DMS 273 treated with DMSO at 0.1 percent for 48 hours (cell line): Measurements from ENCODE around the gene ATIC.
"Not testable (repeated sequence)": the region's sequence is repeated elsewhere in the genome, so short reads cannot be mapped to it uniquely, and the experiment has no call there.

Source experiments
- DNase-seq: peaks from one replicate; lab custom pipeline; 2025; lab: John Stamatoyannopoulos, UW

The ATIC gene

GRCh38 chr2:215315301-215315700 is 3.4 kb downstream of the ATIC start:
- no peak for DNase-seq

GRCh38 chr2:215316336-215316735 is 4.5 kb downstream of the ATIC start:
- DNase-seq, result no peak

- DNase-seq, result no peak
These were observed 7.6 kb downstream of the ATIC start for GRCh38 chr2:215319500-215319899.

DNA sequence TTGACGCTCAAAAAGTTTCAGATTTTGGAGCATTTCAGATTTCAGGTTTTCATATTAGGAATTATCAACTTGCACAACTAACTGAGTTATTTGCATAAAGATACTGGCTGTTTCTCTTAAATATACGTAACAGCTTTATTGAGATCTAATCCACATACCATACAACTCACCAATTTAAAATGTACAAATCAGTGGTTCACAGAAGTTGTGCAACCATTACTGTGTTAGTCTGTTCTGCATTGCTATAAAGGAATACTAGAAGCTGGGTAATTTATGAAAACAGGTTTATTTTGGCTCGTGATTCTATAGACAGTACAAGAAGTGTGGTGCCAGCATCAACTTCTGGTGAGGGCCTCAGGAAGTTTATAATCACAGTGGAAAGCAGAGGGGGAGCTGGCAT is 8.2 kb downstream of the ATIC start:
- no peak for DNase-seq

DNA sequence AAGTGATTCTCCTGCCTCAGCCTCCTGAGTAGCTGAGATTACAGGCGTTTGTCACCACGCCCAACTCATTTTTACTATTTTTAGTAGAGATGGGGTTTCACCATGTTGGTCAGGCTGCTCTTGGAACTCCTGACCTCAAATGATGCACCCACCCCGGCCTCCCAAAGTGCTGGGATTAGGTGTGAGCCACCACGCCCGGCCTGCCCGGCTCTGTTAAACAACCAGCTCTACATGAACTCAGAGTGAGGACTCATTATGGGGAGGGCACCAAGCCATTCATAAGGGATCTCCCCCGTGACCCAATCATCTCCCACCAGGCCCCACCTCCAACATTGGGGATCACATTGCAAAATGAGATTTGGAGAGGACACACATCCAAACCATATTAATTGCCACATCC is 8.8 kb downstream of the ATIC start:
- DNase-seq, result no peak

DNA sequence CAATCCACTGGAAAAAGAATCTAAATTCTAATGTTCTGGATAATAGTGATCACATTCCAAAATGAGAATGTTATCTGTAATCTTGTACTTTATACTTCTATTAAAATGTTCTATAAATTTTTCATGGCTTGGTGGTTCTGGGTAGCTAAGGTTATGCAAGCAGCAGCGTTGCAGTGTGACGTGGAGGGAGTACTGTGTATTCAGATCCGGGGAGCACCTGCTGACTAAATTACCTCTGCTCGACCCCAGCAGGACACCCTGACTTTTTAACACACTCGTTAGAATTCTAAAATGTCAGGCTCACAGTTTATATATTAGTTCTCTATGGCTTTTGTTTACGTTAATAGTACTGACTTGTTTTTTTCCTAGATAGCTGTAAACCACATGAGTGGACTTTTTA is 13.0 kb downstream of the ATIC start:
- no peak for DNase-seq

- no peak for DNase-seq
These were observed 16.2 kb downstream of the ATIC start for GRCh38 chr2:215328066-215328465.

DNA sequence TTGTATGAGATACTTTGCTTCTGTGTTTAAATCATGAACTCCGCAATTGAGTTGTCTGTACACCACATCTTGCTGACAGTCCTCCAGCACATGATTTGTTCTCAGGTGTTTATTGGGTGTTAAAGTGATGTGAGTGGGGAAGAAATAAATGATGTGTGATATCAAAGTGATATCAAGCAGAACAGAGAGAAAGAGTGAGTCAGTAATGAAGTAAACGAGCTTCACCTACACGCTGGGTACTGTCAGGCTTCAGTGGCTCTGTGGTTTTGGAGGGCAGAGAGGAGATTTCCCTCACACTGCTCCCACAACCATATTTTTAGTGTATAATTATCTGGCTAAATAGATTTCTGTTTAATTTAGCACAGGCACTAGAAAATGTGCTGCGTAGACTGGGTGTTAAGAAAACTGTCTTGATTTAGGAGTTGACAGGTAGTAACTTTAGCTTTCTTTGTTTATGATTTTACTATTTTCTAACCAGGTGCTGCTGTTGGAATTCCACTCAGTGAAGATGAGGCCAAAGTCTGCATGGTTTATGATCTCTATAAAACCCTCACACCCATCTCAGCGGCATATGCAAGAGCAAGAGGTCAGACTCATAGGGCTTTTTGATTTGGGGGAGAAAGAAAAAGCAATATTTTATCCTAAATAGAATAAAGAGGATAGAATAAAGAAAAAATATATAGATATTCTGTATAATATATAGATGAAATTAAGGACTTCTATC is 21.2 kb downstream of the ATIC start:
- DNase-seq, result no peak

DNA sequence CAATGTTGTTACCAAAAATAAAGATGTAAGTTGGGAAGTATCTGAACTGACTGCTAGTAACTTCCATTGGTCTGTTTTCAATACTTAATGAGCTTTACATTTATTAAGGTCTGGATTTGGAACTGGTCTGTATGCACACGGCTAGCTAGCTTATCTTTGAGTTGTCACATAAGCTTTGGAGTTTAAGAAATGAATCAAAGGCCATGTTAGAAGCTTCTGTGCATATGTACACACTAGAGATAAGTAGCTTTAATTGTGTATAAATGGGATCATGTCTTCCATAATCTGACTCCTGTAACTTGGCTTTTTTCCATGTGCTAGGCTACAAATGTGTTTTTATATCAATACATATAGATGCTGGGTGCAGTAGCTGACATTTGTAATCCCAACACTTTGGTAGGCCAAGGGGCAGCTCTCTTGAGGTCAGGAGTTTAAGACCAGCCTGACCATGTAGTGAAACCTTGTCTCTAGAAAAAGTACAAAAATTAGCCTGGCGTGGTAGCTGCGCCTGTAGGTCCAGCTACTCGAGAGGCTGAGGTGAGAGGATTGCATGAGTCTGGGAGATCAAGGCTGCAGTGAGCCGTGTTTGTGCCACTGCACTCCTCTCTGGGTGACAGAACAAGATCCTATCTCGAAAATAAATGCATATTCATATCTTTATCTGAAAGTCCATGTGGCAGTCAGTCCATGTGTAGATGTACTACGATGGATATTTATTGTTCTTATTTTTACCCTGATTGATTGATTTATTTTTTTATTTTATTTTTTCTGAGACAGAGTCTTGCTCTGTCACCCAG is 27.2 kb downstream of the ATIC start:
- DNase-seq, result no peak

DNA sequence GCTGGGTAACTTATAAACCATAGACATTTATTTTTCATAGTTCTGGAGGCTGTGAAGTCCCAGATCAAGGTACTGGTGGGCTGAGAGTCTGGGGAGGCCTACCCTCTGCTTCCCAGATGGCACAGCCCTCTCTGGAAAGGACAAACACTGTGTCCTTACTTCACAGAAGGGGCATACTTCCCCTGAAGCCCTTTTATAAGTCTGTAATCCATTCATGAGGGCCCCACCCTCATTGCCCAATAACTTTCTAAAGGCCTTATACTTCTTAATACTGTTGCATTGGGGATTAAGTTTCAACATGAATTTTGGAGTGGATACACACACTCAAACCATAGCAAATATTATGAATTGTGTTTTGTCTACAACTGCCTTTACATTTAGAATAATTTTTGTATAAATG is 36.0 kb downstream of the ATIC start:
- no peak for DNase-seq

- DNase-seq, result no peak
These were observed 40.7 kb downstream of the ATIC start for GRCh38 chr2:215352602-215353001.

- DNase-seq, result no peak
These were observed 43.2 kb downstream of the ATIC start for GRCh38 chr2:215354771-215355695.

- DNase-seq, result no peak
These were observed 43.9 kb downstream of the ATIC start for GRCh38 chr2:215355801-215356200.

DNA sequence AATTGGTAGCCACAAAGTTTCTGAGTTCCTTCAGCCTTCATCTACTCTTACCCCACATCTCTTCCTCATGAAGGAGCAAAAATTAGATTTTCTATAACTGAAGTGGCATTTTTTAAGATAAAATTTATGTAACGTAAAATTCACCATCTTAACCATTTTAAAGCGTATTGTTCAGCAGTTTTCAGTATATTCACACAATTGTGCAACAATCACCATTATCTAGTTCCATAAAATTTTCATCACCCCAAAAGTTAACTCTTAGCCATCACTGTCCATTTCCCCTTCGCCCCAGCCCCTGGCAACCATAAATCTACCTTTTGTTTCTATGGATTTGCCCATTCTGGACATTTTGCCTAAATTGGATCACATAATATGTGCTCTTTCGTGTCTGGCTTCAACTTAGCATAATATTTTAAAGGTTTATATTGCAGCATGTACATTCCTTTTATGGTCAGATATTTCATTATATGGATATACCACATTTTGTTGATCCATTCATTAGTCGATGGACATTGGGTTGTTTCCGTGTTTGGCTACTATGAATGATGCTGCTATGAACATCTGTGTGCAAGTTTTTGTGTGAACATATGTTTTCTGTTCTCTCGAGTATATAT is 44.6 kb downstream of the ATIC start:
- no peak for DNase-seq

- DNase-seq, result no peak
These were observed 45.1 kb downstream of the ATIC start for GRCh38 chr2:215356948-215357461.

DNA sequence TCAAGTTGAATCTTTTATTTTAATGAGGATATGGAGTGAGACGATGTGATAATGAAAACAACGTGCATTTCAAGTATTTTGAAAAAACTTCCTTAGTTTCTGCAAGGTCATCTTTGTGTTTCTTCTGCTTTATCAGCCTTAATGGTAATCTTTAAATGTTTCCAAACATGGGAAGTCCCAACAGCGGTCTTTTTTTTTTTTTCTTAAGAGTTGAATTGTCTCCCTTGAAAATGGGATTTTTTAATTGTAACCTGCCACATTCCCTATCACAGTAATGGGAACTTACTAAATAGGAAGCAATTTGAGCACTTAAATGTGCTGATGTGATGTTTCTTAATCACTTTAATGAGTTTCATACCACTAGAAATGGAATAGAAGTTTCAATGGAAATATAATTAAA is 45.8 kb downstream of the ATIC start:
- DNase-seq, result no peak

- no peak for DNase-seq
These were observed 46.5 kb downstream of the ATIC start for GRCh38 chr2:215358312-215358845.

- no peak for DNase-seq
These were observed 47.2 kb downstream of the ATIC start for GRCh38 chr2:215358891-215359575.

- no peak for DNase-seq
These were observed 47.7 kb downstream of the ATIC start for GRCh38 chr2:215359576-215359922.

GRCh38 chr2:215360059-215360458 is 48.2 kb downstream of the ATIC start:
- not testable (repeated sequence) for DNase-seq

- no peak for DNase-seq
These were observed 48.7 kb downstream of the ATIC start for GRCh38 chr2:215360596-215360995.
